ENCODE data around the gene FBXO11. TPM values are rescaled to one million over a fixed set of nuclear protein-coding genes. Genes with fewer than 3 reads are reported as not detected.

Gene FBXO11
- total RNA-seq, 1 experiment from 2014 or later = 64.1 TPM

DNA sequence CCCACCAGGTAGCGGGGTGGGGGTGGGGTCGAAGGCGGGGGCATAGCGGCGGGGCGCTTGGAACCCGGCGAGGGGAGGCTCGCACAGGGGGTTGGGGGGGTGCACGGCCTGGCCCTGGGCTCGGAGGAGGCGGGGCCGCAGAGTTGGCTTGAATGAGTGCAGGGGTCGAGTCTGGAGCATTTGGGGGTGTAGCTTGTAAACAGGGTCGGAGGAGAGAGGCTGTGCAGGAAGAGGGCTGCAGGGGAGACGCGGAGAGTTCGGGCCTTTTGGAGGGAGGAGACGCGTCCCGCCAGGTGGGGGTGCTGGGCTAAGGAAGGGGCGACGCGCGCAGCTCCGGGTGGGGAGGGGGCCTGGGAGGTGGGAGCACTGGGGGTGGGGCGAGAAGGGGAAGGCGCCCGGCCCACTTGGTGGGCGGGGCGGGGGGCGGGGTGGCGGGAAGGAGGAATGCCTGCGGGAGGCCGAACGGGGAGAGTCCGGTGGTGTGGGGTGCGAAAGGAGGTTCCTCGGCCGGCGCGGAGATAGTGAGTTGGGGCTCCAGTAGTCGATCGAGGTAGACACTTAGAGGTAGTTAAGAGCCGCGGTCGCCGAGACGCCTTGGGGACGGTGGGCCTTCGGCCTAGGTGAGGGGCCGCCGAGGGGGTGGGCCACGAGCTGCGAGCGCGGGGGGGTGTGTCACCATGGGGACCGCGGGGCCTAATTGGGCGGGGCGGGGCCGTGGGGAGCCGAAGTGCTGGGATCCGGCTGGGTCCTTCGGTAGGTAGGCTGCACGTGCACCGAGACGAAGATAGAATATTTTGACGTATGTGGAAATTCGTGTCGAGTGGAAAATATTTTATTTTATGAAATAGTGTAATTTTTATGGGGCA, 122.6 kb downstream of the FBXO11 start:
- Mint-ChIP-seq H3K4me3 (ENCODE audit: unreplicated experiment) (peak overlapping the region; percentile 92), H3K4me1 (ENCODE audit: insufficient read depth, unreplicated experiment) (peaks cover 14% of the 10 kb centered on the region), H3K27me3 (ENCODE audit: insufficient read depth, unreplicated experiment) (no peaks in the 10 kb centered on the region), H3K9me3 (ENCODE audit: unreplicated experiment) (peaks cover 7% of the 10 kb centered on the region), H3K36me3 (ENCODE audit: insufficient read depth, unreplicated experiment) (peaks cover 20% of the 10 kb centered on the region), H3K27ac (ENCODE audit: low read depth, unreplicated experiment) (peak overlapping the region; percentile 75)
- ChIA-PET CTCF (interaction anchor here (0.5 to 1.1 kb wide), 4 partner anchors 8 to 561 kb away, joined by 3 to 4 read pairs (median 3); no protein-coding TSS in a partner anchor), POLR2A (interaction anchor here (0.6 to 2.1 kb wide), 11 partner anchors 9 to 512 kb away, joined by 3 to 13 read pairs (median 4); no protein-coding TSS in a partner anchor)
- TF ChIP-seq, protein P1, sequence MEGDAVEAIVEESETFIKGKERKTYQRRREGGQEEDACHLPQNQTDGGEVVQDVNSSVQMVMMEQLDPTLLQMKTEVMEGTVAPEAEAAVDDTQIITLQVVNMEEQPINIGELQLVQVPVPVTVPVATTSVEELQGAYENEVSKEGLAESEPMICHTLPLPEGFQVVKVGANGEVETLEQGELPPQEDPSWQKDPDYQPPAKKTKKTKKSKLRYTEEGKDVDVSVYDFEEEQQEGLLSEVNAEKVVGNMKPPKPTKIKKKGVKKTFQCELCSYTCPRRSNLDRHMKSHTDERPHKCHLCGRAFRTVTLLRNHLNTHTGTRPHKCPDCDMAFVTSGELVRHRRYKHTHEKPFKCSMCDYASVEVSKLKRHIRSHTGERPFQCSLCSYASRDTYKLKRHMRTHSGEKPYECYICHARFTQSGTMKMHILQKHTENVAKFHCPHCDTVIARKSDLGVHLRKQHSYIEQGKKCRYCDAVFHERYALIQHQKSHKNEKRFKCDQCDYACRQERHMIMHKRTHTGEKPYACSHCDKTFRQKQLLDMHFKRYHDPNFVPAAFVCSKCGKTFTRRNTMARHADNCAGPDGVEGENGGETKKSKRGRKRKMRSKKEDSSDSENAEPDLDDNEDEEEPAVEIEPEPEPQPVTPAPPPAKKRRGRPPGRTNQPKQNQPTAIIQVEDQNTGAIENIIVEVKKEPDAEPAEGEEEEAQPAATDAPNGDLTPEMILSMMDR (IDR thresholded peaks at IDR 0.05; ENCODE audit: unreplicated experiment) = no peak
- BruUV-seq (replicated peaks) = no TSS peak
- DNase-seq (ENCODE audit: unreplicated experiment) = peak; percentile 62
- intact Hi-C loops (cut with micrococcal nuclease) = loop anchor here (1.0 to 10.0 kb wide), 3 partner anchors 124 to 641 kb away; partner anchors contain the start of gene FBXO11

DNA sequence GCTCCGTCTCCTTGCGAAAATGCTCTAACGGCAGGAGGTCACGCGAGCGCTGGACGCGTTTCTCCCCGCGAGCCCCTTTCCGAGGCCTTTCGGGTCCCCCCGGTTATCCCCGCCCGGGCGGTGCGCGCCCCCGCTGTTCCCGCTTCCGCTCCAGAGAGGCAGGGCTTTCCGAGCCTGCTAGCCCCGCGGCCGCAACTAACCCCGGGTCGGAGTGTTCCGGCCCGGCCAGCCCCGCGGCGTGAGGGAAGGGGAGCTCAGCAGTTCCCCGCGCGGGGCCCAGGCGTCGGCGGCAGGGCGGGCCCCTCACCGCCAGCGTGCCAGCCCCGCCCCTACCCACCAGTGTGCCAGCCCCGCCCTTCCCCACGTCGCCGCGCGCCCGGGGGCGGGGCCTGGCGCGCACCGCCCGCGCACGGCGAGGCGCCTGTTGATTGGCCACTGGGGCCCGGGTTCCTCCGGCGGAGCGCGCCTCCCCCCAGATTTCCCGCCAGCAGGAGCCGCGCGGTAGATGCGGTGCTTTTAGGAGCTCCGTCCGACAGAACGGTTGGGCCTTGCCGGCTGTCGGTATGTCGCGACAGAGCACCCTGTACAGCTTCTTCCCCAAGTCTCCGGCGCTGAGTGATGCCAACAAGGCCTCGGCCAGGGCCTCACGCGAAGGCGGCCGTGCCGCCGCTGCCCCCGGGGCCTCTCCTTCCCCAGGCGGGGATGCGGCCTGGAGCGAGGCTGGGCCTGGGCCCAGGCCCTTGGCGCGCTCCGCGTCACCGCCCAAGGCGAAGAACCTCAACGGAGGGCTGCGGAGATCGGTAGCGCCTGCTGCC, 123.4 kb downstream of the FBXO11 start, which contains the start of gene MSH6:
MSH6 (plus strand) TSS at position 475 of the 815 bp plus-strand sequence; CDS start at position 564, 89 bp downstream.
- H3K27ac Mint-ChIP-seq (ENCODE audit: low read depth, unreplicated experiment) = peak within 1 kb of the TSS; percentile 75
- ChIA-PET POLR2A (interaction anchor here (0.6 to 2.1 kb wide), 16 partner anchors 8 to 665 kb away, joined by 3 to 13 read pairs (median 4); no protein-coding TSS in a partner anchor), CTCF (interaction anchor here (0.5 to 1.1 kb wide), 3 partner anchors 9 to 561 kb away, joined by 3 to 4 read pairs (median 3); no protein-coding TSS in a partner anchor)
- intact Hi-C loops (cut with micrococcal nuclease) = loop anchor here (5.0 to 10.0 kb wide), 2 partner anchors 124 to 642 kb away; partner anchors contain the start of gene FBXO11
- no peaks in the 10 kb centered on the region for H3K27me3 Mint-ChIP-seq (ENCODE audit: insufficient read depth, unreplicated experiment)
- DNase-seq (ENCODE audit: unreplicated experiment) = peak; percentile 86
- H3K4me3 Mint-ChIP-seq (ENCODE audit: unreplicated experiment) = peak within 1 kb of the TSS; percentile 92
- no TSS peak for BruUV-seq (replicated peaks)
- TF ChIP-seq, protein P1 (IDR thresholded peaks at IDR 0.05; ENCODE audit: unreplicated experiment) = no peak
- peaks cover 15% of the 10 kb centered on the region for H3K36me3 Mint-ChIP-seq (ENCODE audit: insufficient read depth, unreplicated experiment)
- H3K9me3 Mint-ChIP-seq (ENCODE audit: unreplicated experiment) = peaks cover 7% of the 10 kb centered on the region
- peaks cover 14% of the 10 kb centered on the region for H3K4me1 Mint-ChIP-seq (ENCODE audit: insufficient read depth, unreplicated experiment)

DNA sequence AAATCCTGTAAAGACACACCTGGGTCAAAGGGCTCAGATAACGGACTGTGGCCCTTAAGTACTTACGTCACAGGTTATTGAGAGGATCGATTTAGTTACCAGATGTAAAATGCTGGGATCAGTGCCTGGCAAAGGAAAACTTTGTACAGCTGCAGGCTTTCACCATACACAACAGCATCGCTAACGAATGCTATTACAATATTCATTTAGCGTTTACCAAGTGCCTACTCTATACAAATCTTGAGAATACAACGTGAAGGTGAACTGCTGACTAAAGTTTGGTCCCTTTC, 124.0 kb downstream of the FBXO11 start:
- TSS peak; percentile 81 for BruUV-seq (replicated peaks)
- no peak for DNase-seq (ENCODE audit: unreplicated experiment)
- ChIA-PET CTCF (interaction anchor here (0.6 kb wide), 1 partner anchor 89 kb away, joined by 3 read pairs; no protein-coding TSS in a partner anchor), POLR2A (interaction anchor here (1.0 to 1.7 kb wide), 6 partner anchors 9 to 666 kb away, joined by 3 to 5 read pairs (median 4); no protein-coding TSS in a partner anchor)
- intact Hi-C loops (cut with micrococcal nuclease) = loop anchor here (5.0 to 10.0 kb wide), 2 partner anchors 125 to 642 kb away; partner anchors contain the start of gene FBXO11
- Mint-ChIP-seq H3K27me3 (ENCODE audit: insufficient read depth, unreplicated experiment) (no peaks in the 10 kb centered on the region), H3K9me3 (ENCODE audit: unreplicated experiment) (peaks cover 7% of the 10 kb centered on the region), H3K36me3 (ENCODE audit: insufficient read depth, unreplicated experiment) (peaks cover 15% of the 10 kb centered on the region), H3K27ac (ENCODE audit: low read depth, unreplicated experiment) (peak overlapping the region; percentile 51), H3K4me3 (ENCODE audit: unreplicated experiment) (peak overlapping the region; percentile 92), H3K4me1 (ENCODE audit: insufficient read depth, unreplicated experiment) (peaks cover 14% of the 10 kb centered on the region)
- TF ChIP-seq, protein P1 (IDR thresholded peaks at IDR 0.05; ENCODE audit: unreplicated experiment) = no peak

Measured in MCF 10A (cell line).